Calu3 (cell line): ENCODE measurements around the gene PNKP. TPM values are rescaled to one million over a fixed set of nuclear protein-coding genes. Genes with fewer than 3 reads are reported as not detected.

Experiments
- BruUV-seq: library from RNA; stranded (reverse); fragments of 400-500 nt; replicated peaks from 2 replicates; lab custom pipeline; 2021; lab: Mats Ljungman, UMichigan
- CTCF ChIA-PET: fragments of 300-600 bp; sonication (Branson Sonifier 250); formaldehyde crosslinking; loops from one replicate; lab custom pipeline; 2022; ENCODE audit warnings: antibody characterized with exemption; lab: Charles Lee
- DNase-seq: peaks from one replicate; pipeline ENCODE4 v3.0.0; 2022
- H3K27ac Mint-ChIP-seq: one replicate; pipeline ENCODE4 v1.8.0; 2022; ENCODE audit warnings: mixed read lengths; ENCODE audit not compliant: unreplicated experiment
- H3K27me3 Mint-ChIP-seq: one replicate; pipeline ENCODE4 v1.8.0; 2022; ENCODE audit warnings: mixed read lengths; ENCODE audit not compliant: unreplicated experiment
- H3K36me3 Mint-ChIP-seq: one replicate; pipeline ENCODE4 v1.8.0; 2022; ENCODE audit warnings: mild to moderate bottlenecking, moderate library complexity, mixed read lengths; ENCODE audit not compliant: insufficient read depth, unreplicated experiment
- H3K4me1 Mint-ChIP-seq: one replicate; pipeline ENCODE4 v1.8.0; 2022; ENCODE audit warnings: mild to moderate bottlenecking, low read depth, mixed read lengths; ENCODE audit not compliant: unreplicated experiment
- H3K4me3 Mint-ChIP-seq: one replicate; pipeline ENCODE4 v1.8.0; 2022; ENCODE audit warnings: mild to moderate bottlenecking, low read depth, moderate library complexity, mixed read lengths; ENCODE audit not compliant: unreplicated experiment
- H3K9me3 Mint-ChIP-seq: one replicate; pipeline ENCODE4 v1.8.0; 2022; ENCODE audit warnings: low read depth, mixed read lengths; ENCODE audit not compliant: unreplicated experiment
- CTCF ChIP-seq: fragments of 200-600 bp; IDR thresholded peaks from one replicate; pipeline ENCODE4 v1.8.0; 2022; ENCODE audit warnings: antibody characterized with exemption; ENCODE audit not compliant: unreplicated experiment
- intact Hi-C: fragments of 100-400 bp; cut with micrococcal nuclease; formaldehyde crosslinking; loops from one replicate; pipeline ENCODE4 v1.10.0; 2022; ENCODE audit not compliant: unreplicated experiment
- total RNA-seq: library from RNA; stranded (reverse); gene quantifications from 2 replicates; pipeline ENCODE4 v1.2.3, GENCODE V29; 2022

The PNKP gene
- total RNA-seq, 1 experiment from 2014 or later: 189 TPM

- no peak for DNase-seq
- Mint-ChIP-seq H3K27ac (peak overlapping the region; percentile 22), H3K4me3 (no peak overlapping the region), H3K36me3 (peaks cover 81% of the 10 kb centered on the region), H3K27me3 (no peaks in the 10 kb centered on the region), H3K4me1 (peaks cover 20% of the 10 kb centered on the region), H3K9me3 (no peaks in the 10 kb centered on the region)
- intact Hi-C loops: no loop called here
- BruUV-seq: no TSS peak
- CTCF ChIA-PET: interaction anchor here (0.6 to 1.6 kb wide), 3 partner anchors 18 to 279 kb away, joined by 3 read pairs; partner anchors contain the start of genes ATF5 and NUP62
- no peak for TF ChIP-seq CTCF
Measured at GRCh38 chr19:49911381-49912145, 44.2 kb upstream of the PNKP start.

GRCh38 chr19:49910179-49910578, 42.8 kb upstream of the PNKP start:
- DNase-seq: no peak
- Mint-ChIP-seq H3K27me3 (no peaks in the 10 kb centered on the region), H3K36me3 (peaks cover 82% of the 10 kb centered on the region)

GRCh38 chr19:49908480-49909420, 41.4 kb upstream of the PNKP start:
- no TSS peak for BruUV-seq
- peak overlapping the region; percentile 42 for H3K27ac Mint-ChIP-seq
- H3K27me3 Mint-ChIP-seq: no peaks in the 10 kb centered on the region
- H3K36me3 Mint-ChIP-seq: peaks cover 70% of the 10 kb centered on the region
- no peak for TF ChIP-seq CTCF
- CTCF ChIA-PET: no interaction called here
- H3K9me3 Mint-ChIP-seq: no peaks in the 10 kb centered on the region
- peaks cover 12% of the 10 kb centered on the region for H3K4me1 Mint-ChIP-seq
- intact Hi-C loops: no loop called here
- H3K4me3 Mint-ChIP-seq: no peak overlapping the region
- no peak for DNase-seq

More at GRCh38 chr19:49910179-49910578, 42.8 kb upstream of the PNKP start:
- BruUV-seq: no TSS peak
- CTCF ChIA-PET: interaction anchor here (0.6 to 1.6 kb wide), 3 partner anchors 9 to 229 kb away, joined by 3 to 4 read pairs (median 4); partner anchors contain the start of genes ATF5 and NUP62
- intact Hi-C loops: no loop called here
- TF ChIP-seq CTCF: no peak
- Mint-ChIP-seq H3K4me1 (peaks cover 13% of the 10 kb centered on the region), H3K27ac (no peak overlapping the region), H3K9me3 (no peaks in the 10 kb centered on the region), H3K4me3 (no peak overlapping the region)

GRCh38 chr19:49907745-49908446, 40.5 kb upstream of the PNKP start:
- no peak for TF ChIP-seq CTCF
- Mint-ChIP-seq H3K4me3 (no peak overlapping the region), H3K9me3 (no peaks in the 10 kb centered on the region), H3K27ac (peak overlapping the region; percentile 42), H3K27me3 (no peaks in the 10 kb centered on the region), H3K36me3 (peaks cover 61% of the 10 kb centered on the region), H3K4me1 (peaks cover 12% of the 10 kb centered on the region)
- CTCF ChIA-PET: interaction anchor here (0.5 kb wide), 1 partner anchor 12 kb away, joined by 5 read pairs; no protein-coding TSS in a partner anchor
- no peak for DNase-seq
- intact Hi-C loops: no loop called here
- BruUV-seq: no TSS peak
